Uterus (tissue), 2 donors: Measurements from ENCODE around the gene CA12.

Experiments
- CTCF ChIP-seq, 4 experiments: fragments of 200-600 bp in 2 of 4; fragments of 450-650 bp in 2 of 4; sonication (generic) in 2 of 4; IDR thresholded peaks; one replicate each; pipeline ENCODE4 v1.5.1; 2016 to 2019; ENCODE audit warnings: antibody characterized with exemption in 4 of 4, mild to moderate bottlenecking in 2 of 4, moderate library complexity in 1 of 4
- POLR2A ChIP-seq, 2 donors: fragments of 450-650 bp; IDR thresholded peaks; one replicate each; pipeline ENCODE4 v1.6.1; 2016; ENCODE audit warnings: antibody characterized with exemption in 2 of 2, mild to moderate bottlenecking in 1 of 2, moderate library complexity in 1 of 2

GRCh38 chr15:63287109-63287508 is 94.5 kb downstream of the CA12 start:
- TF ChIP-seq CTCF (IDR thresholded peaks at IDR 0.05) (no peak), POLR2A (IDR thresholded peaks at IDR 0.05) (no peak)
